Epithelial cell of proximal tubule (primary cell): ENCODE data around the gene DMBX1. TPM values are rescaled to one million over a fixed set of nuclear protein-coding genes. Genes with fewer than 3 reads are reported as not detected.

ENCODE experiments used
- DNase-seq: peaks from one replicate; pipeline ENCODE4 v3.0.0-alpha.2; 2011; ENCODE audit warnings: low read depth
- H3K4me3 ChIP-seq: 2 replicates; pipeline ENCODE4 v1.5.1; 2011; ENCODE audit warnings: low read depth, mild to moderate bottlenecking, low read length
- total RNA-seq: library from RNA; depleted of rRNA; stranded (reverse); fragments of >200 nt; gene quantifications from 2 replicates; pipeline ENCODE4 v1.2.3, GENCODE V29; 2015
- TF ChIP-seq, protein P1 (sequence below): conservative IDR thresholded peaks from 2 replicates; pipeline ENCODE4 v1.5.1; 2012; ENCODE audit warnings: low read depth, mild to moderate bottlenecking, low read length

DMBX1 gene
- total RNA-seq, 1 donor from 2014 or later: not detected

GRCh38 chr1:46538147-46538546, 48.5 kb downstream of the DMBX1 start:
- no peak overlapping the region for H3K4me3 ChIP-seq
- TF ChIP-seq, protein P1, sequence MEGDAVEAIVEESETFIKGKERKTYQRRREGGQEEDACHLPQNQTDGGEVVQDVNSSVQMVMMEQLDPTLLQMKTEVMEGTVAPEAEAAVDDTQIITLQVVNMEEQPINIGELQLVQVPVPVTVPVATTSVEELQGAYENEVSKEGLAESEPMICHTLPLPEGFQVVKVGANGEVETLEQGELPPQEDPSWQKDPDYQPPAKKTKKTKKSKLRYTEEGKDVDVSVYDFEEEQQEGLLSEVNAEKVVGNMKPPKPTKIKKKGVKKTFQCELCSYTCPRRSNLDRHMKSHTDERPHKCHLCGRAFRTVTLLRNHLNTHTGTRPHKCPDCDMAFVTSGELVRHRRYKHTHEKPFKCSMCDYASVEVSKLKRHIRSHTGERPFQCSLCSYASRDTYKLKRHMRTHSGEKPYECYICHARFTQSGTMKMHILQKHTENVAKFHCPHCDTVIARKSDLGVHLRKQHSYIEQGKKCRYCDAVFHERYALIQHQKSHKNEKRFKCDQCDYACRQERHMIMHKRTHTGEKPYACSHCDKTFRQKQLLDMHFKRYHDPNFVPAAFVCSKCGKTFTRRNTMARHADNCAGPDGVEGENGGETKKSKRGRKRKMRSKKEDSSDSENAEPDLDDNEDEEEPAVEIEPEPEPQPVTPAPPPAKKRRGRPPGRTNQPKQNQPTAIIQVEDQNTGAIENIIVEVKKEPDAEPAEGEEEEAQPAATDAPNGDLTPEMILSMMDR: no peak

More at GRCh38 chr1:46538147-46538546, 48.5 kb downstream of the DMBX1 start:
- DNase-seq: no peak

Other genes starting within 250 kb of the DMBX1 start
- gene RAD54L, start 242.1 kb upstream of the DMBX1 start, total RNA-seq: 23.6 and 30.6 TPM in 2 replicates
- 104 and 105 TPM in 2 replicates for gene LRRC41, start 186.2 kb upstream of the DMBX1 start, total RNA-seq
- gene UQCRH, start 186.1 kb upstream of the DMBX1 start, total RNA-seq: 545 and 884 TPM in 2 replicates
- 16.2 and 17.2 TPM in 2 replicates for gene NSUN4, start 149.0 kb upstream of the DMBX1 start, total RNA-seq
- gene FAAH, start 95.5 kb upstream of the DMBX1 start, total RNA-seq: 4.3 and 12.8 TPM in 2 replicates
- gene KNCN, start 61.8 kb downstream of the DMBX1 start, total RNA-seq: not detected in 2 replicates
- 19.2 and 19.4 TPM in 2 replicates for gene MKNK1, start 114.4 kb downstream of the DMBX1 start, total RNA-seq
- 5.8 and 7.2 TPM in 2 replicates for gene MOB3C, start 127.0 kb downstream of the DMBX1 start, total RNA-seq
- 39.6 and 57.5 TPM in 2 replicates for gene ATPAF1, start 178.5 kb downstream of the DMBX1 start, total RNA-seq
- not detected in 2 replicates for gene TEX38, start 182.0 kb downstream of the DMBX1 start, total RNA-seq
- 41.5 and 46.9 TPM in 2 replicates for gene EFCAB14, start 229.3 kb downstream of the DMBX1 start, total RNA-seq